SJSA1 (cell line): ENCODE results near the gene BBS7. TPM values are rescaled to one million over a fixed set of nuclear protein-coding genes. Genes with fewer than 3 reads are reported as not detected.

Experiments used
- DNase-seq, 2 experiments: peaks; one replicate each; pipeline ENCODE4 v3.0.0-alpha.2; 2015 to 2020; ENCODE audit warnings: low spot score in 2 of 2, low read depth in 1 of 2
- H3K27ac ChIP-seq: fragments of 250-450 bp; sonication (Bioruptor Pico); 2 replicates; pipeline ENCODE4 v1.5.1; 2020; ENCODE audit warnings: mild to moderate bottlenecking, moderate library complexity
- H3K27me3 ChIP-seq: fragments of 250-450 bp; sonication (Bioruptor Pico); replicated peaks from 2 replicates; pipeline ENCODE4 v1.5.1; 2020; ENCODE audit warnings: mild to moderate bottlenecking, moderate library complexity
- H3K36me3 ChIP-seq: fragments of 250-450 bp; sonication (Bioruptor Pico); 2 replicates; pipeline ENCODE4 v1.5.1; 2020; ENCODE audit warnings: mild to moderate bottlenecking
- H3K4me1 ChIP-seq: fragments of 250-450 bp; sonication (Bioruptor Pico); replicated peaks from 2 replicates; pipeline ENCODE4 v1.6.1; 2021; ENCODE audit warnings: mild to moderate bottlenecking
- H3K4me3 ChIP-seq: fragments of 250-450 bp; sonication (Bioruptor Pico); 2 replicates; pipeline ENCODE4 v1.5.1; 2020; ENCODE audit warnings: mild to moderate bottlenecking
- H3K9me3 ChIP-seq: fragments of 250-450 bp; sonication (Bioruptor Pico); replicated peaks from 2 replicates; pipeline ENCODE4 v1.5.1; 2020; ENCODE audit warnings: mild to moderate bottlenecking
- total RNA-seq: library from RNA; depleted of rRNA; stranded (reverse); fragments of >200 nt; shearing (Covaris generic); gene quantifications from 2 replicates; pipeline ENCODE4 v1.2.3, GENCODE V29; 2014; rRNA removed

The BBS7 gene, protein sequence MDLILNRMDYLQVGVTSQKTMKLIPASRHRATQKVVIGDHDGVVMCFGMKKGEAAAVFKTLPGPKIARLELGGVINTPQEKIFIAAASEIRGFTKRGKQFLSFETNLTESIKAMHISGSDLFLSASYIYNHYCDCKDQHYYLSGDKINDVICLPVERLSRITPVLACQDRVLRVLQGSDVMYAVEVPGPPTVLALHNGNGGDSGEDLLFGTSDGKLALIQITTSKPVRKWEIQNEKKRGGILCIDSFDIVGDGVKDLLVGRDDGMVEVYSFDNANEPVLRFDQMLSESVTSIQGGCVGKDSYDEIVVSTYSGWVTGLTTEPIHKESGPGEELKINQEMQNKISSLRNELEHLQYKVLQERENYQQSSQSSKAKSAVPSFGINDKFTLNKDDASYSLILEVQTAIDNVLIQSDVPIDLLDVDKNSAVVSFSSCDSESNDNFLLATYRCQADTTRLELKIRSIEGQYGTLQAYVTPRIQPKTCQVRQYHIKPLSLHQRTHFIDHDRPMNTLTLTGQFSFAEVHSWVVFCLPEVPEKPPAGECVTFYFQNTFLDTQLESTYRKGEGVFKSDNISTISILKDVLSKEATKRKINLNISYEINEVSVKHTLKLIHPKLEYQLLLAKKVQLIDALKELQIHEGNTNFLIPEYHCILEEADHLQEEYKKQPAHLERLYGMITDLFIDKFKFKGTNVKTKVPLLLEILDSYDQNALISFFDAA
- total RNA-seq, result 18.8 and 33.2 TPM in 2 replicates

DNA sequence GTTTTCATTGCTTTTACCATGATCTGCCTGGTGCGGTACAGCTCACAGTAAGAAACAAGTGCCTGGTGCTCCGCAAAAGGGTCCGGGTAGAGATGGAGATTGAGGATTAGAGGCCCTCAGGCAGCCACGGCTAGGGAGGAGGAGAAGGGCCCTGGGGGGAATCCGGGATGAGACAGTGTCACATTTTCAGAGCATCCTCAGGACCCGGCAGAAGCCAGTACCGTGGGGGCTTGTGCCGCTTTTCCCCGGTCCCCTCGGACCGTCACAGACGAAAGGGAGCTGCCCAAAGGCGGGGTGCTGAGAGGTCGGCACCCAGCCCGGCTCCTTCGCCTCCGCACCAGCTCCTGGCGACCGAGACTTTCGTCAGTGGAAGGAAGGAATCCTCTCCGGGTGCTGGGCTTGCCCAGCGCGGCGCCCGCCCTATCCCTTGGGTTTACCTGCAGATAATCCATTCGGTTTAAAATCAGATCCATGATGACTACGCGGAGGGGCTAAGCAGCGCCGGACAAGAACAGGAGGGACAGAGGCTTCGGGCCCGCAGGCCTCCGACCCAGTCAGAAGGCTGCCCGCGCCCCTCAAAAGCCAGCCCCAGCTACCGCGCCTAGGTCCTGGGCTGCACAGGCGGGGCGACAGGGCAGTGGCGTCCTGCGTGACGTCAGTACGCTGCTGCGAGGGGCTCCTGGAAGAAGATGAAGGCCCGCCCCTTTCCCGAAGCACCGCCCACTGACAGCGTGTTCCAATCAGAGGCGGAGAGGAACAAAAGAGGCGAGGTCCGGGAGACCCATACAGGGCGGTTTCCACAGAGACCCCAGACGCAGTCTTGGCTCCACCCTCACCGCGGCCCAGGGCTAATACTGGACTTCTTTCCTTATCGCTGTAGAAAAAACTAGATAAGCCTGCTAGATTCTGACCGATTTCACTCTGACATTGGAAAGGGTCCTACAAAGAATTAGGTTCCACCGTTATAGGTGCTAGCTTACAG lies at the start of gene BBS7:
BBS7 (minus strand) TSS at position 634 of the 982 bp plus-strand sequence; CDS start at position 473, 161 bp downstream.
- Histone ChIP-seq H3K9me3 (no peaks in the 10 kb centered on the region), H3K36me3 (peaks cover 16% of the 10 kb centered on the region), H3K27me3 (no peaks in the 10 kb centered on the region), H3K27ac (no peak within 1 kb of the TSS), H3K4me1 (no peaks in the 10 kb centered on the region), H3K4me3 (peak within 1 kb of the TSS; percentile 54)
- peak; percentile 98 to 99 for DNase-seq

DNA sequence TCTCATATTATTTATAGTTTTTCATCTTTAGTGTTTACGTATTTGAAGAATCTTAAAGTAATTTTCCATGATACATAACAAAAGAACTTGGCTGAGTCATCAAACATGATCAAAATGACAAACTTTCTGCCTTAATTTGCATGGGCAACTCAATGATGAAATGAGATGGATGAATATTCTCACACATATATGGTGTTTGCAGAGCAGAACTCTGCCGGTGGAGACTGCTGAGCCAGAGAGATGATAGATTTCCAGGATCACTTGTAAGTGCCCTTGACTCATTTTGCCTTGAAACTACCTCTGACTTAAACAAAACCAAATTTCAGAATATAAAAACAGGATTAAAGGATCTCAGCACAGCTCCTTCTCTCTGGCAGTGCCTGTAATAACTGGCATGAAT lies 43.4 kb upstream of the BBS7 start:
- DNase-seq, result no peak

DNA sequence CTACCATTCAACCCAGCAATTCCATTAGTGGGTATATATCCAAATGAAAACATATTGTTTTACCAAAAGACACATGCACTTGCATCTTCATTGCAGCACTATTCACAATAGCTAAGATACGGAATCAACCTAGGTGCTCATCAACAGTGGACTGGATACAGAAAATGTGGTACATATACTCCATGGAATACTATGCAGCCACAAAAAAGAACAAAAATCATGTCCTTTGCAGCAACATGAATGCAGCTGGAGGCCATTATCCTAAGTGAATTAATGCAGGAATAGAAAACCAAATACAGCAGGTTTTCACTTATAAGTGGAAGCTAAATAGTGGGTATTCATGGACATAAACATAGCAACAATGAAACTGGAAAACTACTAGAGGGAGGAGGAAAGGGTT lies 38.1 kb upstream of the BBS7 start:
- Histone ChIP-seq H3K4me3 (no peak overlapping the region), H3K4me1 (no peaks in the 10 kb centered on the region), H3K9me3 (no peaks in the 10 kb centered on the region), H3K27me3 (no peaks in the 10 kb centered on the region; the same call in 1 of the 2 replicates), H3K36me3 (no peaks in the 10 kb centered on the region), H3K27ac (no peak overlapping the region)
- DNase-seq, result no peak

More for the DNA sequence above, 43.4 kb upstream of the BBS7 start:
- Histone ChIP-seq H3K9me3 (no peaks in the 10 kb centered on the region), H3K27me3 (no peaks in the 10 kb centered on the region), H3K4me1 (no peaks in the 10 kb centered on the region), H3K36me3 (no peaks in the 10 kb centered on the region), H3K27ac (no peak overlapping the region), H3K4me3 (no peak overlapping the region)

DNA sequence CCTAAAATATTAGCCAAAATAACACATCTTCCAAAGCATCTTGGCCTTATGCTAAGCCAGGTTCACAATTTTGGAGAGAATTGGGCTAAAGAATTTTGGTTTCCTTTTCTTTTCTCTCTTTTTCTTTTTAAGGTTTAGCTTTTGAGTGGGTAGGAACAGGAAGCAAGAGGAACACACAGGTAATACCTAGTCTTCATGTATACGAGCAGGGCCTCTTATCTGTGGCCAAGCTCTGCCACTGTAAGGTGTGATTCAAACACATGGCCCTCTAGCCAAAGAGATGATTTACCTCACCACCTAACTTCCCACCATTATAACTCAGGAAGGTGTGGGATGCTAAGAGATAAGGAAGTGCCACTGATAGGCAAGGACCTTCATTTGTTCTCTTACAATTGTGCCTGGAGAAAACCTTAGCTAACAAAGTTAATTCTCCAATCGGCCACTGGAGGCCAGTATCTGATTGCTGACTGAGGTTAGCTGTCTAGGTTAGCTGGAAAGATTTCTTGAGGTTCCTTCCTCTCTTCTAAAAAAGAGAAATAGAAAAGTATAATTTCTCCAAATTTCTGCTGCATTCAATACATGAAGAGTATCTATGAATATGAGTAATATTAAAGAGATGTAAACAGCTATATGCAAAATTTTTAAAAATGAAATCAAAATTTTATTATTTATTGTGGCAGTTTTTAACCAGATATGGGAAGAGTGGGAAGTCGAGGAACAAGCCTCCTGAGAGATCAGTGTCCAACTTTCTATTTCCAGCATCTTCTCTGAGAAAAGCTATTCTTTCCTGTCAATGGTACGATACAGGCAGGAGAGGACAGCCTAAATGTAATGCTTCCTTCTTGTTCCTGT lies 30.1 kb upstream of the BBS7 start:
- H3K4me3 ChIP-seq, result no peak overlapping the region
- H3K4me1 ChIP-seq, result no peaks in the 10 kb centered on the region
- H3K27me3 ChIP-seq, result peaks cover 5% of the 10 kb centered on the region; the same call in 1 of the 2 replicates
- no peaks in the 10 kb centered on the region for H3K9me3 ChIP-seq
- no peaks in the 10 kb centered on the region for H3K36me3 ChIP-seq
- H3K27ac ChIP-seq, result no peak overlapping the region
- DNase-seq, result peak in 1 of 2 experiments; percentile 38

DNA sequence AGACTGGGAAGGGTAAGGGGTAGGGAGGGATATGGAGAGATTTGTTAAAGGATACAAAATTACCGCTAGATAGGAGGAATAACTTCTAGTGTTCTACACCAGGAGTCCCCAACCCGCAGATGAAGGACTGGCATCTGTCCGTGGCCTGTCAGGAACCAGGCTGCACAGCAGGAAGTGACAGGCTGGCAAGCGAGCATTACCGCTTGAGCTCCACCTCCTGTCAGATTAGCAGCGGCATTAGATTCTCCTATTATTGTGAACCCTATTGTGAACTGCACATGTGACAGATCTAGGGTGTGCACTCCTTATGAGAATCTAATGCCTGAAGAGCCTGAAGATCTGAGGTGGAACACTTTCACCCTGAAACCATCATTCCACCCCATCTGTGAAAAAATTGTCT lies 27.9 kb upstream of the BBS7 start:
- H3K27ac ChIP-seq, result no peak overlapping the region
- H3K27me3 ChIP-seq, result peaks cover 5% of the 10 kb centered on the region; the same call in 1 of the 2 replicates
- H3K36me3 ChIP-seq, result no peaks in the 10 kb centered on the region
- no peak for DNase-seq
- H3K4me1 ChIP-seq, result no peaks in the 10 kb centered on the region
- H3K9me3 ChIP-seq, result no peaks in the 10 kb centered on the region
- no peak overlapping the region for H3K4me3 ChIP-seq

DNA sequence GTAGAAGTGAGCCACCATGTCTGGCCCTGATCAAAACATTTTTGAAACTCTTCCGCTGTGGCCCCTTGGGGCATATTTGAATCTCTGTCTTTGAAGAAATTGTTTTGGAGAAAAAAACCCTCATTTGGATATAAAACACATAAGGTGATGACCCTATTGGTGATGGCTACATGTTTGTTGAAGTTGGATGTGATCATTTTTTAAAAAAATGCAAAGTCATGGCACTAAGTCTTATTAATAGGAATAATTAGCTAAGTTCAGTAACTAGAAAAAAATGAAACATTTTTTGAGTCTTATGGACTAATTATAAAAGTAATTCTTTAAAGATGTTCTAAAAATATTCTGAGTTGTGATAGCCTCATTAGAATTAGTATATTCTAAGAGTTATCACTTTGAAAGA lies 17.9 kb upstream of the BBS7 start:
- H3K27me3 ChIP-seq, result peaks cover 9% of the 10 kb centered on the region
- DNase-seq, result no peak
- H3K4me1 ChIP-seq, result no peaks in the 10 kb centered on the region
- no peaks in the 10 kb centered on the region for H3K9me3 ChIP-seq
- no peak overlapping the region for H3K27ac ChIP-seq
- H3K36me3 ChIP-seq, result no peaks in the 10 kb centered on the region
- no peak overlapping the region for H3K4me3 ChIP-seq

DNA sequence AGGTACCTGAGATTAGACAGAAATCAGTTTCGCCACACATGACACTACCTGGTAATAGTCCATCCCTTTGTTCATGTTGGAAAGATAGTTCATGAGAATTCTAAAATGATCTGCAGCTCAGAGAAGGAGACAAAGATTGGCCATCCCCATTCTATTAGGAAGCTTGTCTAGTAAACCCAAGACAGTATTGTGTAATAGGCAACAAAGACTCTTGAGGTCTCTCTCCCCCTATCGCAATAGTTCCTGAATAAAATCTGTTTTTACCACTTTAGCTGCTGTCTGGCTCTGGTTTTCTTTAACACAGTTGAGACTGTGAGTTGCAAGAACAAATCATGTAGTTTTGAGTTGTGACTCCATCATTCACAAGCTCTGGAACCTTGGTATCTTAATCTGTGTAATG lies 14.8 kb upstream of the BBS7 start:
- DNase-seq, result no peak
- Histone ChIP-seq H3K36me3 (no peaks in the 10 kb centered on the region), H3K27me3 (peaks cover 15% of the 10 kb centered on the region), H3K4me3 (no peak overlapping the region), H3K4me1 (no peaks in the 10 kb centered on the region), H3K9me3 (no peaks in the 10 kb centered on the region), H3K27ac (no peak overlapping the region)

DNA sequence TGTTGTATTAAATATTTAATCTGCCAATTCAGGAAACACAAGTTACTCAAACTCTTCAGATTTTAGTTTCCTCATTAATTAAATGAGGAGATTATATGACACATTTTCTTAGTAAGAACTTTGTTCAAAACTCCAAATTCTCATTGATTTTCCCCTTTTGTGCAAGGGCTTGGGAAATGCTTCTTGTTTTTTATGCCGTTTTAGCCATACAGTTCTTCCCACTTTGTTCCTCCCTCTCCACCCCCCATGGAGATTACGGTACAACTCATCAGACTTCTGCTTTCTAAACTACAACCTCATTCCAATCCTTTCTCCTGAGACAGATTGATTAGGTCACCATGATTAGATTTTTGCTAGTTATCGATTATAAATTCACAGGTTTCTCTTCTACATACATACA lies 10.9 kb upstream of the BBS7 start:
- DNase-seq, result no peak
- no peak overlapping the region for H3K4me3 ChIP-seq
- H3K9me3 ChIP-seq, result no peaks in the 10 kb centered on the region
- H3K27me3 ChIP-seq, result peaks cover 22% of the 10 kb centered on the region
- no peaks in the 10 kb centered on the region for H3K36me3 ChIP-seq
- H3K27ac ChIP-seq, result no peak overlapping the region
- no peaks in the 10 kb centered on the region for H3K4me1 ChIP-seq

DNA sequence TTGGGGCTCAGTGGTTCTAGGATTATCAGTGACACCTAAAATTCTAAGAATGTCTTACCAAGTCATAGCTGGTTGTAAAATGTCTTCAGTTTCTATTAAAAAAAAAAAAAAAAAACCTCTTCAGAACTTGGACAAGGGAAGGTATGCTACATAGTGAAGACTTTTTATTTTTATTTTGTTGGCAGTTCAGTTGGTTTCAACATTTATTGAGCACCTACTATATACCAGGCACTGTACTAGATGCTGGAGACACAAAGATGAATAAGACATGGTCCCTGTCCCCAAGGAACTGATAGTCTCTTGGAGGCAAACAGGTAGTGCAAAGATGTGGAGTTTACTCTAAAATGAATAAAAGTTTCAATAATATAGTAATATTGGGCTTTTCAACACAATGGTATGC lies 8.9 kb upstream of the BBS7 start:
- H3K27ac ChIP-seq, result no peak overlapping the region
- no peak overlapping the region for H3K4me3 ChIP-seq
- no peaks in the 10 kb centered on the region for H3K9me3 ChIP-seq
- no peak for DNase-seq
- H3K36me3 ChIP-seq, result no peaks in the 10 kb centered on the region
- H3K4me1 ChIP-seq, result no peaks in the 10 kb centered on the region
- peaks cover 18% of the 10 kb centered on the region for H3K27me3 ChIP-seq

DNA sequence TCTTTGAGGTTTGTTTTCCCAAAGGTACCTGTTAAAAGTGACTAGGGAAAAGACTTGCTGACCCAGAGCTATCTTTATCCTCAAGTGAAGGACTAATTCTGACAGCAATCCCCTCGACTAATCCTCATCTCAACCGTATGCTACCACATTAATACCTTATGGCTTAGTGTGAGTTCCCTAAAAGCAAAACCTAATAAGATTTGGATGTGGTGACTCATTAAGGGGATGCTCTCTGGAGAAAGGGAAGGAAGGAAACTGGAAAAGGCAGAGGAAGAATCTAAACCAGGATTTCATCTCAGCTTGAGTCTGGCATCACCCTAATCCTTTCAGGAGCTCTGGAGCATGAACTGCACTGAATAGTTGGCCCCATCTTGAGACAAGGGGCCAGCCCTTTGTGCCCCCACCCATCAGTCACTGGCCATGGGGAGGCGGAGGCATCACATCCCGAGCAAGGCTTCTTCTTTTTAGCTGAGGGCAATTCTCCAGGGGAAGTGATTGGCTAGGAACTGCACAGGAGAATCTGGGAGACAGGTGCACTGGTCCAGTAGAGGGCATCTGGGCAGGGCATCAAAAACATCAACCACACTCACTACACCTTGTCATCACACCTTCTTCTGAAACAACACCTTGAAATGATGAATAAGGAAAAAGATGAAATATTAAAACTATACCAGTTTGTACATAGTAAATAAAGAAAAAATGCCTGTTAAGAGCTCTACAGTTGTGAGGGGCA lies 6.9 kb upstream of the BBS7 start:
- H3K36me3 ChIP-seq, result no peaks in the 10 kb centered on the region
- no peaks in the 10 kb centered on the region for H3K9me3 ChIP-seq
- no peaks in the 10 kb centered on the region for H3K4me1 ChIP-seq
- H3K4me3 ChIP-seq, result no peak overlapping the region
- DNase-seq, result no peak
- H3K27me3 ChIP-seq, result peaks cover 12% of the 10 kb centered on the region
- H3K27ac ChIP-seq, result no peak overlapping the region

DNA sequence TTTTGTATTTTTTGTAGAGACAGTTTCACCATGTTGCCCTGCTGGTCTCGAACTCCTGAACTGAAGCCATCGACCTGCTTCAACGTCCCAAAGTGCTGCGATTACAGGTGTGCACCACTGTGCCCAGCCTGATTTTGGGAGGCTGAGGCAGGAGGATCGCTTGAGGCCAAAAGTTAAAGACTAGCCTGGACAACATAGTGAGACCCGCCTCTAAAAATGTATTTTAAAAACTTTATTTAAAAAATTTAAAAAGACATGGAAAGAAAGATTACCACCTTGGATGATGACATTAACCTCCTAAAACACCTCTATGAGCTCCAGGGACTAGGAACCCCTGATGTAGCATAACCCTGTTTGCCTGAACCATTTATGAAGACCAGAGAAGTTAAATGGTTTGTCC lies 5.8 kb upstream of the BBS7 start:
- no peaks in the 10 kb centered on the region for H3K36me3 ChIP-seq
- H3K9me3 ChIP-seq, result no peaks in the 10 kb centered on the region
- no peak overlapping the region for H3K4me3 ChIP-seq
- DNase-seq, result no peak
- H3K27ac ChIP-seq, result no peak overlapping the region
- H3K4me1 ChIP-seq, result no peaks in the 10 kb centered on the region
- peaks cover 12% of the 10 kb centered on the region for H3K27me3 ChIP-seq

DNA sequence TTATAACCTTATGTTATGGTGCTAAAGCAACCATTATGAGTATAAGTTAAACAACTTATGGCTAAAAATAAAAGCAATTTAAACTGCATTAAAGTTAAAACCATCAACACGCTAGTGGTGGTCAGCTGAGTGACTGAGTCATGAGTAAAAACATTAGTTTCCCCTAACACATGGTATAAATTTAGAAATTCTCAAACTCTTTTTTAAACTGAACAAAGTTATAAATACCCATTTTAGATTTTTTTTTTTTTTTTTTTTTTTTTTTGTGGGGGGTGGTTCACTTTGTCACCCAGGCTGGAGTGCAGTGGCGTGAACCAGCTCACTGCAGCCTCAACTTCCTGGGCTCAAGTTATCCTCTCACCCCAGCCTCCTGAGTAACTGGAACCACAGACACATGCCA lies 5.4 kb upstream of the BBS7 start:
- no peak overlapping the region for H3K27ac ChIP-seq
- DNase-seq, result no peak
- H3K9me3 ChIP-seq, result no peaks in the 10 kb centered on the region
- H3K4me3 ChIP-seq, result no peak overlapping the region
- H3K27me3 ChIP-seq, result peaks cover 12% of the 10 kb centered on the region
- no peaks in the 10 kb centered on the region for H3K4me1 ChIP-seq
- no peaks in the 10 kb centered on the region for H3K36me3 ChIP-seq
